Inferior parietal cortex (tissue), 1 donor: Measurements from ENCODE around the gene MYO15A.

ENCODE experiments used
- DNase-seq: peaks from one replicate; pipeline ENCODE4 v3.0.0-alpha.2; 2016; ENCODE audit errors: extremely low spot score

Gene MYO15A

GRCh38 chr17:18136357-18136756 is 27.8 kb downstream of the MYO15A start:
- no peak for DNase-seq

- DNase-seq, result no peak
Measured at GRCh38 chr17:18138065-18138749, 29.7 kb downstream of the MYO15A start.

GRCh38 chr17:18139092-18139491 is 30.5 kb downstream of the MYO15A start:
- DNase-seq, result no peak

GRCh38 chr17:18139498-18139897 is 30.9 kb downstream of the MYO15A start:
- DNase-seq, result no peak

- no peak for DNase-seq
Measured at GRCh38 chr17:18139949-18140348, 31.4 kb downstream of the MYO15A start.

- DNase-seq, result no peak
Measured at GRCh38 chr17:18140648-18141047, 32.1 kb downstream of the MYO15A start.

- DNase-seq, result peak; percentile 79
Measured at GRCh38 chr17:18141210-18141803, 32.8 kb downstream of the MYO15A start.

- DNase-seq, result no peak
Measured at GRCh38 chr17:18142417-18142816, 33.9 kb downstream of the MYO15A start.

- DNase-seq, result no peak
Measured at GRCh38 chr17:18143044-18143936, 34.7 kb downstream of the MYO15A start.

GRCh38 chr17:18144261-18144660 is 35.7 kb downstream of the MYO15A start:
- DNase-seq, result no peak

- DNase-seq, result no peak
Measured at GRCh38 chr17:18144855-18145254, 36.3 kb downstream of the MYO15A start.

- DNase-seq, result no peak
Measured at GRCh38 chr17:18145811-18146210, 37.3 kb downstream of the MYO15A start.

- no peak for DNase-seq
Measured at GRCh38 chr17:18146259-18146658, 37.7 kb downstream of the MYO15A start.

GRCh38 chr17:18146980-18147379 is 38.4 kb downstream of the MYO15A start:
- no peak for DNase-seq

- DNase-seq, result no peak
Measured at GRCh38 chr17:18148586-18148985, 40.0 kb downstream of the MYO15A start.

GRCh38 chr17:18151290-18151689 is 42.7 kb downstream of the MYO15A start:
- DNase-seq, result no peak

- DNase-seq, result no peak
Measured at GRCh38 chr17:18155179-18155578, 46.6 kb downstream of the MYO15A start.

- DNase-seq, result no peak
Measured at GRCh38 chr17:18156171-18156975, 47.8 kb downstream of the MYO15A start.

- DNase-seq, result no peak
Measured at GRCh38 chr17:18156976-18157280, 48.4 kb downstream of the MYO15A start.

GRCh38 chr17:18157354-18157985 is 48.9 kb downstream of the MYO15A start:
- no peak for DNase-seq

- DNase-seq, result no peak
Measured at GRCh38 chr17:18158022-18158600, 49.6 kb downstream of the MYO15A start.
